ENCODE data around the gene SUGP1.

DNA sequence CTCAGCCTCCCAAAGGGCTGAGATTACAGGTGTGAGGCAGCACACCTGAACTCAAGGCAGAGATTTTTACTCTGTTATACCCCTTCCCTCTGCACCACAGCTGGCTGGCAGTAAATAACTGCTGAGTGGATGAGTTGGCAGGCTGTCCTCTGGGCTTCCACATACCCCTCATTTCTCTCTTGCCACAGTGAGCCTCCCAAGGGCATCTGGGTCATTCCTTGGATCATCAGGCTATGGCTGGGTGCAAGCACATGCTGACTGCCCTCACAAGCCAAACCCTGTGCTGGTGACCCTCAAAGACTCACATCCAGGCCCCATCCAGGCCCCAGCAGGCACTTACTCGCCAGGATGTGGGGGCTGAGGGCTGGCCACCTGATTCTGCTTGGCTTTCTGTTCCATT is 4.2 kb downstream of the SUGP1 start:
- TF ChIP-seq, protein P1, sequence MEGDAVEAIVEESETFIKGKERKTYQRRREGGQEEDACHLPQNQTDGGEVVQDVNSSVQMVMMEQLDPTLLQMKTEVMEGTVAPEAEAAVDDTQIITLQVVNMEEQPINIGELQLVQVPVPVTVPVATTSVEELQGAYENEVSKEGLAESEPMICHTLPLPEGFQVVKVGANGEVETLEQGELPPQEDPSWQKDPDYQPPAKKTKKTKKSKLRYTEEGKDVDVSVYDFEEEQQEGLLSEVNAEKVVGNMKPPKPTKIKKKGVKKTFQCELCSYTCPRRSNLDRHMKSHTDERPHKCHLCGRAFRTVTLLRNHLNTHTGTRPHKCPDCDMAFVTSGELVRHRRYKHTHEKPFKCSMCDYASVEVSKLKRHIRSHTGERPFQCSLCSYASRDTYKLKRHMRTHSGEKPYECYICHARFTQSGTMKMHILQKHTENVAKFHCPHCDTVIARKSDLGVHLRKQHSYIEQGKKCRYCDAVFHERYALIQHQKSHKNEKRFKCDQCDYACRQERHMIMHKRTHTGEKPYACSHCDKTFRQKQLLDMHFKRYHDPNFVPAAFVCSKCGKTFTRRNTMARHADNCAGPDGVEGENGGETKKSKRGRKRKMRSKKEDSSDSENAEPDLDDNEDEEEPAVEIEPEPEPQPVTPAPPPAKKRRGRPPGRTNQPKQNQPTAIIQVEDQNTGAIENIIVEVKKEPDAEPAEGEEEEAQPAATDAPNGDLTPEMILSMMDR (IDR thresholded peaks at IDR 0.05) = no peak
- no peak for TF ChIP-seq POLR2A (IDR thresholded peaks at IDR 0.05)
